ENCODE data around the gene PIP4K2A. TPM values are rescaled to one million over a fixed set of nuclear protein-coding genes. Genes with fewer than 3 reads are reported as not detected.

The PIP4K2A gene
- total and polyA plus RNA-seq, 4 donors: 7.3 to 42.2 (median 27.6) TPM

DNA sequence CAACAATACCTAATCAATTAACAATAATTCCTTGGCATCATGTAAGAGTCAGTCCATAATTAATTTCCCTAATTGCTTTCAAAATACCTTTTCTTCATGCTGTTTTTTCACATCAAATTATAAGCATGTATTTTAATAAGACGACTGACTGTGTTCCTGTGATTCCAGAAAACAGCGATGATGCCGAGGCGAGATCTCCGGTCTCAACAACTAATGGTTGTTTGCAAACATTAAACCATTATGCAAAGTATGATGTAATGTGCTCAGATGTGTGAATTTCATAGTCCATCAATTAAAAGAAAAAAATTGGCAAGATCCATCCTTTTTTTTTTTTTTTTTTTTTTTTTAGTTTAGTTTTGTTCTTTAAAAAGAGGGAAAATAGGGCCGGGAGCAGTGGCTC is 44.5 kb upstream of the PIP4K2A start:
- Histone ChIP-seq H3K9ac (ENCODE audit: insufficient read depth in 1 of 2, low read length in 2 of 2) (no peak overlapping the region), H3K27ac (ENCODE audit: low read depth in 1 of 2, low read length in 1 of 2) (no peak overlapping the region), H3K36me3 (ENCODE audit: control insufficient read depth in 4 of 4, insufficient read depth in 4 of 4, low read length in 4 of 4) (no peaks in the 10 kb centered on the region), H3K4me1 (ENCODE audit: control insufficient read depth in 5 of 5, insufficient read depth in 5 of 5, low read length in 5 of 5) (no peaks in the 10 kb centered on the region), H3K27me3 (ENCODE audit: control insufficient read depth in 3 of 3, insufficient read depth in 3 of 3, low read length in 2 of 3) (no peaks in the 10 kb centered on the region), H3K9me3 (ENCODE audit: control insufficient read depth in 4 of 4, insufficient read depth in 3 of 4, low read length in 3 of 4) (peaks cover 0 to 2% (median 0%) of the 10 kb centered on the region in 4 donors), H3K4me3 (no peak overlapping the region)
- ATAC-seq (ENCODE audit: insufficient read depth, low FRiP score) (no peak), DNase-seq (no peak)
- WGBS, 2 donors: 97 to 99% methylated on average over 6 of the region's 6 CpGs
- TF ChIP-seq, protein P1, sequence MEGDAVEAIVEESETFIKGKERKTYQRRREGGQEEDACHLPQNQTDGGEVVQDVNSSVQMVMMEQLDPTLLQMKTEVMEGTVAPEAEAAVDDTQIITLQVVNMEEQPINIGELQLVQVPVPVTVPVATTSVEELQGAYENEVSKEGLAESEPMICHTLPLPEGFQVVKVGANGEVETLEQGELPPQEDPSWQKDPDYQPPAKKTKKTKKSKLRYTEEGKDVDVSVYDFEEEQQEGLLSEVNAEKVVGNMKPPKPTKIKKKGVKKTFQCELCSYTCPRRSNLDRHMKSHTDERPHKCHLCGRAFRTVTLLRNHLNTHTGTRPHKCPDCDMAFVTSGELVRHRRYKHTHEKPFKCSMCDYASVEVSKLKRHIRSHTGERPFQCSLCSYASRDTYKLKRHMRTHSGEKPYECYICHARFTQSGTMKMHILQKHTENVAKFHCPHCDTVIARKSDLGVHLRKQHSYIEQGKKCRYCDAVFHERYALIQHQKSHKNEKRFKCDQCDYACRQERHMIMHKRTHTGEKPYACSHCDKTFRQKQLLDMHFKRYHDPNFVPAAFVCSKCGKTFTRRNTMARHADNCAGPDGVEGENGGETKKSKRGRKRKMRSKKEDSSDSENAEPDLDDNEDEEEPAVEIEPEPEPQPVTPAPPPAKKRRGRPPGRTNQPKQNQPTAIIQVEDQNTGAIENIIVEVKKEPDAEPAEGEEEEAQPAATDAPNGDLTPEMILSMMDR (IDR thresholded peaks at IDR 0.05; ENCODE audit: control extremely low read depth, extremely low read depth): no peak

DNA sequence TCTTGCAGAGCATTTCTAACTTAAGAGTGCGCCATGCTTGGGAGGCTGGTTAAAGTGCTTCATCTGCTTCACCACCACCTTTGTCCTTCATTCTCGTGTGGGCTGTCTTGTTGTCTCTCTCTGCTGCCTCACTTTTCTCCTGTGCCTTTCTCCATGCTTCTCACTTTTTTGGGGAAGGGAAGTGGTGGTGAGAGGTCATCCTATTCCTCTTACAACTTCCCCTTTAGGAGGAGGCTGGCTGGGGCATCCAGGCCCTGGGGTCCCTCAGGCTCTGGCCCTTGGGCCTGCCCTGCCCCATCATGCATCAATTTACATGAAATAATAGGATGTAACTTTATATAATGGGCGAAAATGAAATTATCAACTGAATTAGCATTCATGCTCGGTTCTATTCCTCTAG is 39.9 kb upstream of the PIP4K2A start:
- Histone ChIP-seq H3K4me3 (no peak overlapping the region), H3K9ac (ENCODE audit: insufficient read depth in 1 of 2, low read length in 2 of 2) (no peak overlapping the region), H3K27ac (ENCODE audit: low read depth in 1 of 2, low read length in 1 of 2) (no peak overlapping the region), H3K36me3 (ENCODE audit: control insufficient read depth in 4 of 4, insufficient read depth in 4 of 4, low read length in 4 of 4) (no peaks in the 10 kb centered on the region), H3K4me1 (ENCODE audit: control insufficient read depth in 5 of 5, insufficient read depth in 5 of 5, low read length in 5 of 5) (no peaks in the 10 kb centered on the region), H3K9me3 (ENCODE audit: control insufficient read depth in 4 of 4, insufficient read depth in 3 of 4, low read length in 3 of 4) (peaks cover 0 to 2% (median 0%) of the 10 kb centered on the region in 4 donors), H3K27me3 (ENCODE audit: control insufficient read depth in 3 of 3, insufficient read depth in 3 of 3, low read length in 2 of 3) (no peaks in the 10 kb centered on the region)
- DNase-seq (no peak), ATAC-seq (ENCODE audit: insufficient read depth, low FRiP score) (no peak)
- TF ChIP-seq, protein P1 (IDR thresholded peaks at IDR 0.05; ENCODE audit: control extremely low read depth, extremely low read depth): no peak
- 87 to 88% methylated on average over 4 of the region's 4 CpGs for WGBS, 2 donors

DNA sequence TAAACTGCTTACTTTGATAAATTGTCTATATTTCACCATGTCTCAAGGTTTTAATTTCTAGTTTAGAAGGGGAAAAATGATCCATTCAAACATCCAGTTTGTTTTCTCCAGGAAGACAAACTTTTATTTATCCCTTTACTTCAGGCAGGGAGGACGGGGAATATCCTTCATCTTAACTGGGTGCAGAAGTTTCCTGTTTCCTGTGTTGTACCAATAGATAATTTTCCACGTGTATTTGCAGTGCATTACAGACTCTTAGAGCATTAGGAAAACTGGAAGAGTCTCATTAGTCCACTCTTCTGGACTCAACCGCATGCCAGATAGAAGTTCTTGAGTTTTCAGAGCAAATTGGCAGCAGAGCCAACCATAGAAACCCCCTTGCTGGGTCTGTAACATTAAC is 39.4 kb upstream of the PIP4K2A start:
- H3K9me3 ChIP-seq (ENCODE audit: control insufficient read depth in 4 of 4, insufficient read depth in 3 of 4, low read length in 3 of 4): peaks cover 0 to 2% (median 0%) of the 10 kb centered on the region in 4 donors
- ATAC-seq (ENCODE audit: insufficient read depth, low FRiP score) (no peak), DNase-seq (no peak)
- TF ChIP-seq, protein P1 (IDR thresholded peaks at IDR 0.05; ENCODE audit: control extremely low read depth, extremely low read depth): no peak
- H3K4me1 ChIP-seq (ENCODE audit: control insufficient read depth in 5 of 5, insufficient read depth in 5 of 5, low read length in 5 of 5): no peaks in the 10 kb centered on the region
- 39 to 40% methylated on average over 3 of the region's 3 CpGs for WGBS, 2 donors
- H3K27ac ChIP-seq (ENCODE audit: low read depth in 1 of 2, low read length in 1 of 2): no peak overlapping the region
- no peaks in the 10 kb centered on the region for H3K36me3 ChIP-seq (ENCODE audit: control insufficient read depth in 4 of 4, insufficient read depth in 4 of 4, low read length in 4 of 4)
- H3K9ac ChIP-seq (ENCODE audit: insufficient read depth in 1 of 2, low read length in 2 of 2): no peak overlapping the region
- no peak overlapping the region for H3K4me3 ChIP-seq
- H3K27me3 ChIP-seq (ENCODE audit: control insufficient read depth in 3 of 3, insufficient read depth in 3 of 3, low read length in 2 of 3): no peaks in the 10 kb centered on the region

DNA sequence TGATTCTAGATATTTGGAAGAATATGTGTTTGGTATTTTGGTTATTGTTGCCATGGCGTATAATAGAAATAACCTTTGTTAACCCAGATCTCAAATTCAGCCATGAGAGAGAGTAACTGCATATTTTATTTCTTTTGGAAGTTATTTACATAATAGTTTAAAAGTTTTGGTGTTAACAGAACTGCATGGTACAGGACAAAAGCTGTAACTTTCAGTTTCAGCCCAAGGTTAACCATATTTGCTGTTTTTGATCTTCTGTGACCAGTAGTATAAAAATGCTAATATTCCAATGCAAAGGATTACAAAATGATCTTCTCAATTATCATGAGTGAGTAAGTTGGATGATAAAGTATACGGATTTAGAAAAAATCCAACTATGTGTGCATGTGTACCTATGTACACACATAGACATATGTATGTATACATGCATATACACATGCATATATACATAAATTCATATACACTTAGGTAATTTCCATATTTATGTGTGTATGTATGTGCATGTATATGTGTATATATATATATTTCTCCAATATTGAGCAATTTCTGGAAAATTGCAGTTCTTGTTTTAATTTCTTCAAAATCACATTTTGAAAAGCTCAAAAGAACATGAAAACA is 38.0 kb upstream of the PIP4K2A start:
- Histone ChIP-seq H3K9me3 (ENCODE audit: control insufficient read depth in 4 of 4, insufficient read depth in 3 of 4, low read length in 3 of 4) (peaks cover 0 to 2% (median 0%) of the 10 kb centered on the region in 4 donors), H3K4me1 (ENCODE audit: control insufficient read depth in 5 of 5, insufficient read depth in 5 of 5, low read length in 5 of 5) (no peaks in the 10 kb centered on the region), H3K9ac (ENCODE audit: insufficient read depth in 1 of 2, low read length in 2 of 2) (no peak overlapping the region), H3K4me3 (no peak overlapping the region), H3K27me3 (ENCODE audit: control insufficient read depth in 3 of 3, insufficient read depth in 3 of 3, low read length in 2 of 3) (no peaks in the 10 kb centered on the region), H3K27ac (ENCODE audit: low read depth in 1 of 2, low read length in 1 of 2) (no peak overlapping the region), H3K36me3 (ENCODE audit: control insufficient read depth in 4 of 4, insufficient read depth in 4 of 4, low read length in 4 of 4) (no peaks in the 10 kb centered on the region)
- DNase-seq: no peak
- TF ChIP-seq, protein P1 (IDR thresholded peaks at IDR 0.05; ENCODE audit: control extremely low read depth, extremely low read depth): no peak
- 89 to 91% methylated on average over 2 of the region's 2 CpGs for WGBS, 2 donors
- no peak for ATAC-seq (ENCODE audit: insufficient read depth, low FRiP score)

All from lung (tissue), 12 donors.